Skin of body (tissue), 2 donors: ENCODE results near the gene PGGHG. TPM values are rescaled to one million over a fixed set of nuclear protein-coding genes. Genes with fewer than 3 reads are reported as not detected.

Experiments
- small RNA-seq: library from RNA; depleted of rRNA; stranded (forward); fragments of <200 nt; gene quantifications from one replicate; pipeline ENCODE3, GENCODE V24; 2014; ENCODE audit warnings: low replicate concordance
- total RNA-seq: library from RNA; depleted of rRNA; stranded (reverse); fragments of >200 nt; gene quantifications from one replicate; pipeline ENCODE4 v1.2.3, GENCODE V29; 2014

Gene PGGHG
- total RNA-seq, 1 donor from 2014 or later, result 9.0 TPM

Small RNAs within 50 kb of the gene (small RNA-seq; reads per million reads assigned to genes)
- not detected for gene AC136475.6

Other genes starting within 250 kb of the PGGHG start
- not detected for gene SCGB1C1, start 96.0 kb upstream of the PGGHG start, total RNA-seq
- 17.8 TPM for gene BET1L, start 81.7 kb upstream of the PGGHG start, total RNA-seq
- 88.8 TPM for gene RIC8A, start 81.4 kb upstream of the PGGHG start, total RNA-seq
- 8.0 TPM for gene SIRT3, start 52.8 kb upstream of the PGGHG start, total RNA-seq
- gene PSMD13, start 52.1 kb upstream of the PGGHG start, total RNA-seq, result 95.7 TPM
- gene NLRP6, start 10.7 kb upstream of the PGGHG start, total RNA-seq, result 0.10 TPM
- gene IFITM5, start 10.4 kb downstream of the PGGHG start, total RNA-seq, result not detected
- gene IFITM2, start 18.7 kb downstream of the PGGHG start, total RNA-seq, result 20.4 TPM
- 17.0 TPM for gene IFITM1, start 24.9 kb downstream of the PGGHG start, total RNA-seq
- 40.1 TPM for gene IFITM3, start 31.7 kb downstream of the PGGHG start, total RNA-seq
- 10.8 TPM for gene B4GALNT4, start 80.4 kb downstream of the PGGHG start, total RNA-seq
- gene PKP3, start 105.1 kb downstream of the PGGHG start, total RNA-seq, result 71.2 TPM
- 9.5 TPM for gene SIGIRR, start 125.9 kb downstream of the PGGHG start, total RNA-seq
- gene ANO9, start 152.9 kb downstream of the PGGHG start, total RNA-seq, result 7.3 TPM
- gene PTDSS2, start 161.2 kb downstream of the PGGHG start, total RNA-seq, result 14.1 TPM
- 83.8 TPM for gene RNH1, start 218.1 kb downstream of the PGGHG start, total RNA-seq
- 27.9 TPM for gene HRAS, start 246.4 kb downstream of the PGGHG start, total RNA-seq
- gene LRRC56, start 248.4 kb downstream of the PGGHG start, total RNA-seq, result 0.69 TPM